Measurements from ENCODE around the gene SSH2.

DNA sequence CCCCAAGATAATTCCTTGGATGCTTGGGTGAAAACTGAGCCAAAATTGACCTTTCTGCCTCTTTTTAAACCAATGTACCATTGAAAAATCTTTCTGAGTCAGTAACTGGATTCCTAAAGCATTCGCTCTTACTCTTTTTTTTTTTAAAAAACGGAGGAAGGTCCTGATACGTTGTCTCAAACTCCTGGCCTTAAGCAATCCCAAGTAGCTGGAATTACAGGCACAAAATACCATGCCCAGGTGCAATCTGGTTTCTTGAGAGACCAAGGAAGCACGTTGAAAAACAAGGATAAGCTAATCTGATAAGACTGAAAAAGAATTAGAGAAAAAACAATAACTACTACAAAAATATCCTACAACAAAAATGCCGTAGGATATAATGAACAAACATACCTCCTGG, 136.5 kb downstream of the SSH2 start:
- TF ChIP-seq, protein P1, sequence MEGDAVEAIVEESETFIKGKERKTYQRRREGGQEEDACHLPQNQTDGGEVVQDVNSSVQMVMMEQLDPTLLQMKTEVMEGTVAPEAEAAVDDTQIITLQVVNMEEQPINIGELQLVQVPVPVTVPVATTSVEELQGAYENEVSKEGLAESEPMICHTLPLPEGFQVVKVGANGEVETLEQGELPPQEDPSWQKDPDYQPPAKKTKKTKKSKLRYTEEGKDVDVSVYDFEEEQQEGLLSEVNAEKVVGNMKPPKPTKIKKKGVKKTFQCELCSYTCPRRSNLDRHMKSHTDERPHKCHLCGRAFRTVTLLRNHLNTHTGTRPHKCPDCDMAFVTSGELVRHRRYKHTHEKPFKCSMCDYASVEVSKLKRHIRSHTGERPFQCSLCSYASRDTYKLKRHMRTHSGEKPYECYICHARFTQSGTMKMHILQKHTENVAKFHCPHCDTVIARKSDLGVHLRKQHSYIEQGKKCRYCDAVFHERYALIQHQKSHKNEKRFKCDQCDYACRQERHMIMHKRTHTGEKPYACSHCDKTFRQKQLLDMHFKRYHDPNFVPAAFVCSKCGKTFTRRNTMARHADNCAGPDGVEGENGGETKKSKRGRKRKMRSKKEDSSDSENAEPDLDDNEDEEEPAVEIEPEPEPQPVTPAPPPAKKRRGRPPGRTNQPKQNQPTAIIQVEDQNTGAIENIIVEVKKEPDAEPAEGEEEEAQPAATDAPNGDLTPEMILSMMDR (IDR thresholded peaks at IDR 0.05; ENCODE audit: poor library complexity, severe bottlenecking), result no peak
- TF ChIP-seq EZH2 (IDR thresholded peaks at IDR 0.05; ENCODE audit: borderline replicate concordance, insufficient read depth, low read length, poor library complexity, severe bottlenecking) (no peak), POLR2AphosphoS5 (IDR thresholded peaks at IDR 0.05) (no peak), MXI1 (conservative IDR thresholded peaks at IDR 0.05; ENCODE audit: poor library complexity, severe bottlenecking) (no peak), SMC3 (conservative IDR thresholded peaks at IDR 0.05; ENCODE audit: poor library complexity) (no peak)

Data from neural cell (in vitro differentiated cells).